ENCODE data around the gene KIF23.

Gene KIF23

GRCh38 chr15:69451951-69452691, 38.0 kb downstream of the KIF23 start:
- DNase-seq (ENCODE audit: extremely low read depth, insufficient read length): no peak
- H3K36me3 ChIP-seq (ENCODE audit: control insufficient read depth, insufficient read depth, low read length): peaks cover 19% of the 10 kb centered on the region
- no peaks in the 10 kb centered on the region for H3K27me3 ChIP-seq (replicated peaks; ENCODE audit: control insufficient read depth, insufficient read depth, low read length)
- H3K4me3 ChIP-seq (replicated peaks; ENCODE audit: low read depth, low read length): peak overlapping the region; percentile 98
- TF ChIP-seq, protein P1, sequence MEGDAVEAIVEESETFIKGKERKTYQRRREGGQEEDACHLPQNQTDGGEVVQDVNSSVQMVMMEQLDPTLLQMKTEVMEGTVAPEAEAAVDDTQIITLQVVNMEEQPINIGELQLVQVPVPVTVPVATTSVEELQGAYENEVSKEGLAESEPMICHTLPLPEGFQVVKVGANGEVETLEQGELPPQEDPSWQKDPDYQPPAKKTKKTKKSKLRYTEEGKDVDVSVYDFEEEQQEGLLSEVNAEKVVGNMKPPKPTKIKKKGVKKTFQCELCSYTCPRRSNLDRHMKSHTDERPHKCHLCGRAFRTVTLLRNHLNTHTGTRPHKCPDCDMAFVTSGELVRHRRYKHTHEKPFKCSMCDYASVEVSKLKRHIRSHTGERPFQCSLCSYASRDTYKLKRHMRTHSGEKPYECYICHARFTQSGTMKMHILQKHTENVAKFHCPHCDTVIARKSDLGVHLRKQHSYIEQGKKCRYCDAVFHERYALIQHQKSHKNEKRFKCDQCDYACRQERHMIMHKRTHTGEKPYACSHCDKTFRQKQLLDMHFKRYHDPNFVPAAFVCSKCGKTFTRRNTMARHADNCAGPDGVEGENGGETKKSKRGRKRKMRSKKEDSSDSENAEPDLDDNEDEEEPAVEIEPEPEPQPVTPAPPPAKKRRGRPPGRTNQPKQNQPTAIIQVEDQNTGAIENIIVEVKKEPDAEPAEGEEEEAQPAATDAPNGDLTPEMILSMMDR (IDR thresholded peaks at IDR 0.05; ENCODE audit: insufficient read depth, low read length, poor library complexity, severe bottlenecking): no peak

GRCh38 chr15:69452692-69453521, 38.8 kb downstream of the KIF23 start, which contains the start of gene RPLP1:
TSS of gene RPLP1 (plus strand) at chr15:69452818. CDS start at chr15:69452949, 131 bp downstream.
- TF ChIP-seq, protein P1 (IDR thresholded peaks at IDR 0.05; ENCODE audit: insufficient read depth, low read length, poor library complexity, severe bottlenecking): no peak
- Histone ChIP-seq H3K4me3 (replicated peaks; ENCODE audit: low read depth, low read length) (peak within 1 kb of the TSS; percentile 98), H3K27me3 (replicated peaks; ENCODE audit: control insufficient read depth, insufficient read depth, low read length) (no peaks in the 10 kb centered on the region), H3K36me3 (ENCODE audit: control insufficient read depth, insufficient read depth, low read length) (peaks cover 19% of the 10 kb centered on the region)
- DNase-seq (ENCODE audit: extremely low read depth, insufficient read length): peak; percentile 96

- Histone ChIP-seq H3K27me3 (replicated peaks; ENCODE audit: control insufficient read depth, insufficient read depth, low read length) (no peaks in the 10 kb centered on the region), H3K4me3 (replicated peaks; ENCODE audit: low read depth, low read length) (peak overlapping the region; percentile 98), H3K36me3 (ENCODE audit: control insufficient read depth, insufficient read depth, low read length) (peaks cover 19% of the 10 kb centered on the region)
- TF ChIP-seq, protein P1 (IDR thresholded peaks at IDR 0.05; ENCODE audit: insufficient read depth, low read length, poor library complexity, severe bottlenecking): no peak
- DNase-seq (ENCODE audit: extremely low read depth, insufficient read length): no peak
Measured at GRCh38 chr15:69454953-69455352, 40.8 kb downstream of the KIF23 start.

DNA sequence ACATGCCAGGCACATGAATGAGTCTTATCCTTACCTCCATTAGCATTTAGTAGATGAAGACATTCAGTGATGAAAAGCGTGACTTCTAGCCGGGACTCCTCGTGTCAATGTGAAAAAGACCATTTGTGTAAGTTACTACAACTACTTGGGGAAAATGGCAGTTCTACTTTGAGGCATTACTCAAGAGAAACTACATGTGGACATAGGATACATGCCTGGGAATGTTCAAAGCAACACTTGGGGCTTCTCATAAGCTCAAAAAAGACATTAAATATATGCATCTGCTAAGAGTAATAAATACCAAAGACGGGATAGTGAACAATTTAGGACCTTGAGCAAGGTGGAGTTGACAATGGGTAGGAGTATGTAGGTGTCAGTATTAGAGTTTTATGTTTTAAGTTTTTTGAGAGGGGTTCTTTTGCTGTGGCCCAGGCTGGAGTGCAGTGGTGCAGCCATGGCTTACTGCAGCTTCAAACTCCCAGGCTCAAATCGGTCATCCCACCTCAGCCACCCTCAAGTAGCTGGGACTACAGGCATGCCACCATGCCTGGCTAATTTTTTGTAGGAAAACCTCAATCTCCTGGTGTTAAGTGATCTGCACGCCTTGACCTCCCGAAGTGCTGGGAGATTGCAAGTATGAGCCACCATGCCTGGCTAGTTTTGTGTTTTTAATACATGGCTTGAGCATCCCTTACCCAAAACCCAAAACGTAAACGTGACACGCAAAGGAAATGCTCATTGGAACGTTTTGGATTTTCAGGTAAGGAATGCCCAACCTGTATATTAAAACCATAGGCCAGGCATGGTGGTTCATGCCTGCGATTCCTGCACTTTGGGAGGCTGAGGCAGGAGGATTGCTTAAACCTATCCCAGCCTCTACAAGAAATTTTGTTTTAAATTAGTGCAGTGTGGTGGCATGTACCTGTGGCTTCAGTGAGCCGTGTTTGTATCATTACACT, 42.3 kb downstream of the KIF23 start:
- Histone ChIP-seq H3K27me3 (replicated peaks; ENCODE audit: control insufficient read depth, insufficient read depth, low read length) (no peaks in the 10 kb centered on the region), H3K36me3 (ENCODE audit: control insufficient read depth, insufficient read depth, low read length) (peaks cover 19% of the 10 kb centered on the region), H3K4me3 (replicated peaks; ENCODE audit: low read depth, low read length) (no peak overlapping the region)
- DNase-seq (ENCODE audit: extremely low read depth, insufficient read length): no peak
- TF ChIP-seq, protein P1 (IDR thresholded peaks at IDR 0.05; ENCODE audit: insufficient read depth, low read length, poor library complexity, severe bottlenecking): no peak
